Effector CD4-positive, alpha-beta T cell (primary cell): ENCODE data around the gene GNAI3.

Experiments
- DNase-seq: peaks from one replicate; pipeline ENCODE4 v3.0.0-alpha.2; 2020

GNAI3 gene

GRCh38 chr1:109527098-109527811 lies 21.2 kb upstream of the GNAI3 start:
- no peak for DNase-seq

- no peak for DNase-seq
Observed at GRCh38 chr1:109527846-109528695, 20.3 kb upstream of the GNAI3 start.

- DNase-seq: no peak
Observed at GRCh38 chr1:109528712-109529111, 19.7 kb upstream of the GNAI3 start.

GRCh38 chr1:109529881-109530456 lies 18.4 kb upstream of the GNAI3 start:
- DNase-seq: no peak

GRCh38 chr1:109530457-109531087 lies 17.8 kb upstream of the GNAI3 start:
- no peak for DNase-seq

GRCh38 chr1:109531380-109531779 lies 17.0 kb upstream of the GNAI3 start:
- DNase-seq: no peak

- no peak for DNase-seq
Observed at GRCh38 chr1:109531826-109532364, 16.5 kb upstream of the GNAI3 start.

GRCh38 chr1:109532365-109533136 lies 15.9 kb upstream of the GNAI3 start:
- DNase-seq: peak; percentile 90

GRCh38 chr1:109534307-109534858 lies 14.0 kb upstream of the GNAI3 start:
- DNase-seq: no peak

GRCh38 chr1:109535481-109535880 lies 12.9 kb upstream of the GNAI3 start:
- no peak for DNase-seq

- DNase-seq: no peak
Observed at GRCh38 chr1:109535971-109536491, 12.4 kb upstream of the GNAI3 start.

- DNase-seq: no peak
Observed at GRCh38 chr1:109537450-109538178, 10.8 kb upstream of the GNAI3 start.

GRCh38 chr1:109538827-109539555 lies 9.4 kb upstream of the GNAI3 start:
- no peak for DNase-seq

GRCh38 chr1:109539676-109540075 lies 8.7 kb upstream of the GNAI3 start, which contains the start of gene GPR61:
TSS of gene GPR61 (plus strand) at chr1:109539872. CDS start at chr1:109543023, 3,151 bp downstream.
- DNase-seq: no peak

- DNase-seq: no peak
Observed at GRCh38 chr1:109541102-109541501, 7.3 kb upstream of the GNAI3 start.

GRCh38 chr1:109542657-109543056 lies 5.8 kb upstream of the GNAI3 start:
- no peak for DNase-seq

- DNase-seq: no peak
Observed at GRCh38 chr1:109543283-109543987, 5.0 kb upstream of the GNAI3 start.

GRCh38 chr1:109543988-109544735 lies 4.3 kb upstream of the GNAI3 start:
- no peak for DNase-seq
